HG03575 (cell line): ENCODE measurements around the gene MACROD1.

ENCODE experiments used
- ATAC-seq: cut with Tn5 transposase; IDR thresholded peaks from one replicate; pipeline ENCODE4 v1.9.1; 2021; ENCODE audit not compliant: unreplicated experiment, insufficient number of reproducible peaks, low FRiP score; ENCODE audit errors: extremely low read depth

The MACROD1 gene

DNA sequence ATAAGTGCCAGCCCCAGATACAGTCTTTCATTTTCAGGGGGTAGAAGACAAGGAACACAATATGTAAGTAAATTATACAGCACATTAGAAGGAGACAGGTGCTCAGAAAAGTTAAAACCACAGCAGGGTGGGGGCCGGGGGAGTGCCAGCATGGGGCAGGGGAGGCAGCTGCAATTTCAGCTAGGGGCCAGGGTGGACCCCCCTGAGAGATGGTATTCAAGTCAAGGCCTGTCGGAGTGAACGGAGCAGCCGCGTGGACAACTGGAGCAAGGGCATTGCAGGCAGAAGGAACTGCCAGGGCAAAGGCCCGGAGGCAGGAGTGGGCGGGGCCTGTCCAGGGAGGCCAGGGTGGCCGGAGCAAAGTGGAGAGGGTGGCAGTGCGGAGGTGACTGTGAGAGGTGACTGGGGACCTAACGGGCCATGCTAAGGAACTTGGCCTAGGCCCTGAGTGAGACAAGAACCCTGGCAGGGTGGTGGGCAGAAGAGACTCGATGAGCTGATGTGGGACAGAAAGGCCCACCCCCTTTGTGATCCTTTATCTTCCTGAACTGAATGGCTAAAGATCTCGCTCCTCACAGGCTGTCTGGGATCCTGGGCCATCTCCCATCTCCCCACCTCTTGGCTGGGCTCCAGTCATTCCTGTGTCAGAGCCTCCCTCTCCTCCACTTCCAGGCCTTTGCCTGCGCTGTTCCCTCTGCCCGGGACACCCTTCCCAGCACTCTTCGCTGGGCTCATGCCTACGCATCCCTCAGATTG is 152.6 kb downstream of the MACROD1 start:
- no peak for ATAC-seq

DNA sequence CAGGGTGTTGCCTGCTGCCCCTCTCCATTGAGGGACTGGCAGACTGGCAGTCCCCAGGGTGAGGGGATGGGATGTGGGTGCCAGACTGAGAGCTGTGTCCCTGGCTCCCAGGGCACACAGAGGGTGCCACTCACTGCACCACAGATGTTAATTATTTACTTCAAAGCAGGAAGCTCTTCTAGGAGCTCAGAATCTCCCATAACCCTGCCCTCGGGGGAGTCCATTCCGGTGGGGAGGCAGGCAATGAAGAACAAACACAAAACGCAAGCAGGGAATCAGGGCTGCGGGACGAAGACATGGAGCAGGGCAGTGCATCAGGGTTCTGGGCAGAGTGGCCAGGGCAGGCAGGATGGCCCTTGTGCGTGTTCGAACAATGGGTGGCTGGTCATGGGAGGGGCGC is 154.5 kb downstream of the MACROD1 start:
- ATAC-seq: no peak

DNA sequence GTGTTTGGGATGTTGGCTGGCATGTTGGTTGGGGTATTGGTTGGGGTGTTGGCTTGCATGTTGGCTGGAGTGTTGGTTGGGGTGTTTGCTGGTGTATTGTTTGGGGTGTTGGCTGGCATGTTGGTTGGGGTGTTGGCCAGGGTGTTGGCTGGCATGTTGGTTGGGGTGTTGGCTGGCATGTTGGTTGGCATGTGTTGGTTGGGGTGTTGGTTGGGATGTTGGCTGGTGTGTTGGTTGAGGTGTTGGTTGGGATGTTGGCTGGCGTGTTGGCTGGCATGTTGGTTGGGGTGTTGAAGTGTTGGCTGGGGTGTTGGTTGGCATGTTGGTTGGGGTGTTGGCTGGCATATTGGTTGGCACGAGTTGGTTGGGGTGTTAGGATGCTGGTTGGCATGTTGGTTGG is 155.1 kb downstream of the MACROD1 start:
- no peak for ATAC-seq

DNA sequence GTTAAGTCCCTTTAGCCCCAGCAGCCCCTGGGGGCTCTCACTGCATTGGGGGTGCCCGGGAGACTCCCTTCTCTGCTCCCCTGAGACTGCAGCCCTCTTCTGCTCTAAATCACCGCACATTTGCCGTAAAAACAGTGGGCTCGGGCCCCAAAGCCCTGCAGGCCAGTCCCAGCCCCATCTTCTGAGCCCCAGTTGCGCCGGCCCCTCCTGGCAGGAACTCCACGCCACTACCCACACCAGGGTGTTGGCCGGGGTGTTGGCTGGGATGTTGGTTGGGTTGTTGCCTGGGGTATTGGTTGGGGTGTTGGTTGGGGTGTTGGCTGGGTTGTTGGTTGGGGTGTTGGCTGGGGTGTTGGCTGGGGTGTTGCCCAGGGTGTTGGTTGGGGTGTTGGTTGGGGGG is 156.2 kb downstream of the MACROD1 start:
- no peak for ATAC-seq

DNA sequence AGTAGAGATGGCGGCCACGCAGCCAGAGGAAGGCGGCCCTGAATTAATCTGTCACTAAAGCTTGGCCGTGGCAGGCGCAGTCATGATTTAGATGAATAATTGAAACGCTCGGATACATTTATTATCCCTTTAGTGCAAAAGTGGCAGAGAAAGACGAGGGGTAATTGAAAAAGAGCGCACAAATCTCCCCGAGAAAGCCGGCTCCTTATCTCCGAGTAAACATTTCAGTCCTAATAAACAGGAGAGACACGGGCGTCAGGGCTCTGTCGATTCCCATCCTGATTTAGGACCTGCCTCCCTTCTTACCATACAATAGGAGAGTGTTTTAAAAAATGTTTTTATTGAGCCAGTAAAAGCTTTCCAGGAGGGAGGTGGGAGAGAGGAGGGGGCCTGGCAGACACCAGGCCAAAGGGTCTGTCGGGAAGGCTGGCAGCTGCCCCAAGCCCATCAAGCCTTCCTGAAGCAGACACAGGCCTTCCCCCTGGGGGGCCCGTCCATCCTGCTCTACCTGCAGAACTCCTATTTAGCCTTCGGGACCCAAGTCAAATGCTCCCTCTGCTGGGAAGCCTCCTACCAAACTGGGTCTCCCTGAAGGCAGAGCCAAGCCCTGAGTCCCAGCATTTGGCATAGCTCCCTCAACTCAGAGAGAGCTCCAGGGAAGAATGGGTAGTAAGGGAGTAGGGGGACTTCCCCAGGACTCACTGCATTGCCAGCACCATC is 156.8 kb downstream of the MACROD1 start:
- no peak for ATAC-seq

DNA sequence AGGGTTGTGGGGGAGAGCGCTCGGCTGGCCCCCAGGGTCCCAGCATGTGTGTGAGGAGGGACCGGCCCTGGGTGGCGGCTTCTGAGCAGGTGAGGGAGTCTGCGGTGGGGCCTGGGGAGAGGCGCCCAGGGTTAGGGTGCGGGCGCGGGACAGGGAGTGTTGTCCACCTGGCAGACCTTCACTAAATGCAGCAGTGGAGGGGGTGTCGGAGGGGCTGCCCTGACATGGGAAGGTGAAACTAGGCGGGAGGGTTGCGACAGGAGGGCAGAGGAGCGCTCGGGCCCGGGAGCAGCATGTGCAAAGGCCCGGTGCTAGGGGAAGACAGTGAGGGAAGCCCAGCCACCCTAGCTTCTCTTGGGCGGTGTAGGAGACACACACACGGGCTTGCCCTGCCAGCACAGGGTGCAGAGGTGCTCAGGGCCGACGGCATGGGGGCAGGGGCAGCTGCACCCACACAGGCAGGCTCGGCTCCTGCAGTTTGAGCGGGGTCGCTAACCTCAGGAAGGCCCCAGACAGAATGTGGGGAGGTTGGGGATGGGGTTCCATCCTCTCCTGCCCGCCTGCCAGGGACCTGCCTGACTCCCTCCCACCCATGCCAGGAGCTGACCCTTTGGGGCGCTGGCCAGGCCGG is 157.5 kb downstream of the MACROD1 start:
- ATAC-seq: no peak

DNA sequence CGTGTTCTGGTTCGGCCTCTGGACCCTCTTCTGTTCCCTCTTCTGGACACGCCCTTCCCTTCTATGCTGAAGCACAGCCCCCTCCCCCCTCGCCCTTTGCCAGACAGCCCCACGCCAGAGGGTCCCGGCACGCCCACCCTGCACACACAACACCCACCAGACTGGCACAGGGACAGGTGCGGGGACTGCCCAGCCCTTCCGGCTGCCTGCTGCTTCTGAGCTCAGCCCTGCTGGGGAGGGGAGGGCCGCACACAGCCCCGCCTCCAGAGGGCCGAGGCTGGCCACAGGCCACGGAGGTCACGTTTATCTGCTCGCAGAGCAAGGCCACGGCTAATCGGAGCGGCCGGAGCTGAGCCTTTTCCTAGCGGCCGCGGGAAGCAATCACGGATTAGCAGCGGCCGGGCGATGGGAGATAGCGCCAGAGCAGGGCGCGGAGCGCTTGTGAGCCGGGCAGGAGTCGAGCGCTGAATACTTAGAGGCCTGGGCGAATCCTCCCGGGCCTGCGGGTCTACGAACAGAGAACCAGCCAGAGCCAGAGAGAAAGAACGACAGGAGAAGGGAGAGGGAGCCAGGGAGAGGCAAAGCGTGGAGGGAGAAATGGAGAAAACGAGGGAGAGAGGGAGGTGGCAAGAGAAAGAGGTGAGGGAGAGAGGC is 158.2 kb downstream of the MACROD1 start:
- no peak for ATAC-seq

DNA sequence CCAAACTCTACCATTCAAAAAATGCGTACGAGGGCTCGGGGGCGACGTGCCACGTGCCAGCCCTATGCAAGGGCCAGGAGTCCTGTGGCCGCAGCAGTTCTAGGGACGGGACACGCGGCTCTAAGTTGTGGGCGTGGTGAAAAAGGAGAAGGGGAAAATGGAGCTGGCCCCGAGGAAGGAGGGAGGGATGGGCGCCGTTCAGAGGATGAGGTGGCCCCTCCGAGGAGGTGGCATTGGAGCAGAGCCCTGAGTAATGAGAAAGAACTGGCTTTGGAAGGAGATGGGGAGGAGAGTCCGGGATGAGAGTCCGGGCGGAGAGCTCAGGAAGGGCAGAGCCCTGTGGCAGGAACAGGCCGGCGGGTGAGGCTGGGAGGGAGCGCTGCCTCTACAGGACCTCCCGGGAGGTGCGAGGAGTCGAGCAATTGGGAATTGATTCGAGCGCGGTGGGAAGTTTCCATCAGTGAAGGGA is 158.7 kb downstream of the MACROD1 start:
- ATAC-seq: no peak

DNA sequence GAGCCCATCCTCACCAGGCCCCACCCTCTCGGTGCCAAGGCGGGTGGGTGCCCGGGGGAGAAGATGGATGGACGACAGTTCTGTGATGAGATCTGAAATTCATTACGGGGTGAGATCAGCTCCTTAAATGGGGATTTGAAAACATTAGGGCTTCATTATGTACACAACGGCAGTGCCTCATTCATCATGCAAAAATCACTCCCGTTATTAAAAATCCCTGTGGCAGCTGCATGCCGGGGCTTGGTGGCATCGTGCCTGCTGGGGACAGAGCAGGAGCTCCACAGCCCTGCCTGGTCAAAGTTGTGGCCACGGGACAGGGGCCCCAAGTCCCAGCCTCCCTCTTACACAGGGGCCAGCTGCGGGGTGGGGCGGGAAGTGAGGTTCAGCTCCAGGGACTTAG is 159.5 kb downstream of the MACROD1 start:
- ATAC-seq: no peak

DNA sequence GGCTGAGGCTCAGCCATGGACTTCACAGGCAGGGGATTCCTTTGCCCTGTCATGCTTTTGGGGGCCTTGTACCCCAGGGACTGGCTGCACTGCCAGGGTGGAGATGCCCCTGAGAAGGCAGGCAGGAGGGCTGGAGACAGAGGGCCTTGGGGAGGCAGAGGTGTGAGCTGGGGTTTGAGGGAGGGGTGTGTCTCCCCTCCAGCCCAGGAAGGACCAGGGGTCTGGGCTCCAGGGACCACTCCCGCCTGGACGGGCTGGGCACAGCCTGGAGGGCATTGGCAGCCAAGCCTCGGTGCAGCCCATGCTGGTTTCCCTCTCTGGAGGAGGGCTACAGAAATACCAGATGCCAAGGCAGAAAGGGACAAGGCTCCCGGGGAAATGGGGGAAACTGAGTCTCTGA is 160.2 kb downstream of the MACROD1 start:
- no peak for ATAC-seq

DNA sequence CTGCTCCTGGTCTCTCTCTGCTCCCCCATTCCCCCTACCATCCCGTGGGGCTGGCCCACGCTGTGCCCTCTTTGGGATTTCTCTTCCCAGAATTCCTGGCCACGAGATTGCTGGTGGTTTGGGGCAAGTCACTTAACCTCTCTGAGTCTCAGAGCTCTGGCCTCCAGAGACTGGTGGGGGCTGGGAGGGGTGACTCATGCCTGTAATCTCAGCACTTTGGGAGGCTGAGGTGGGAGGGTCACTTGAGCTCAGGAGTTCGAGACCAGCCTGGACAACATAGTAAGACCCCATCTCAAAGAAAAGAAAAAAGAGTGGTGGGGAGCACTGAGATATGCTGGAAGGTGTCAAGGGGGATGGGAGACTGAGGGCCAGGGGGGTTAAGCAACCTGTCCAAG is 161.3 kb downstream of the MACROD1 start:
- ATAC-seq: no peak

DNA sequence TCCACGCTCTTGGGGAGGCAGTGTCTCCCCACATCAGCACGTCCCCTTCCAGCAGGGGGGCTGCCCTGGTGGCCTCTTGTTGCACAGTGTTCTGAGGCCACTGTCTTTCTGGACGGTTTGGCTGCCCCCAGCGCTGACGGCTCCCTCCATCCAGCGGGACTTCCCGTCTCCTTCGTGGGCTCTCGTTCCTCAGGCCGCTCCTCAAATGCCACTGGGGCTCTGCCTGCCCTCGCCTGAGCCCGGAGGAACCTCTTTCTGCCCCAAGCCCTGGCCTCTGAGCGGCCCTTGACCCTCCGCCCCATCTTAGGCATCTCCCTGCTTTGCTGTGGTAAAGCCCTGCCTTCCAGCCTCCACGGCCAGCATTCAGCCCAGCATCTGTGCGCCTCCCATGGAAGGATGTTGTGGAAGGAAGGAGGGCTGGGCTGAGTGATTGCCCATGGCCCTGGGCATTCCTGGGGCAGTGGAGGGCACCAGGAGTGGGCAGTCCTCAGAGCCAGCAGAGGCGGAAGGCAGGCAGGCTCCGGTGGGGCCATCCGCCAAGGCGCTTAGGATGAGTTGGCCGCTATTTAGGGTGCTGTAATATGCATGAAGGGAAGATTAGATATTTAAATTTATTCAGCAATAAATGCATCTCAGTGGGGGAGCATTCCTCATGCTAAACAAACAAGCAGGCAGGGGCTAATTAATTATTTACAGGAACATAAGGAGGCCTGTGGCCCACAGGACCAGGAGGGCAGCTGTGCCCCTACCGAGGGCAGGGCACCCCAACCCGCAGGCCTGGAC is 161.9 kb downstream of the MACROD1 start:
- no peak for ATAC-seq

DNA sequence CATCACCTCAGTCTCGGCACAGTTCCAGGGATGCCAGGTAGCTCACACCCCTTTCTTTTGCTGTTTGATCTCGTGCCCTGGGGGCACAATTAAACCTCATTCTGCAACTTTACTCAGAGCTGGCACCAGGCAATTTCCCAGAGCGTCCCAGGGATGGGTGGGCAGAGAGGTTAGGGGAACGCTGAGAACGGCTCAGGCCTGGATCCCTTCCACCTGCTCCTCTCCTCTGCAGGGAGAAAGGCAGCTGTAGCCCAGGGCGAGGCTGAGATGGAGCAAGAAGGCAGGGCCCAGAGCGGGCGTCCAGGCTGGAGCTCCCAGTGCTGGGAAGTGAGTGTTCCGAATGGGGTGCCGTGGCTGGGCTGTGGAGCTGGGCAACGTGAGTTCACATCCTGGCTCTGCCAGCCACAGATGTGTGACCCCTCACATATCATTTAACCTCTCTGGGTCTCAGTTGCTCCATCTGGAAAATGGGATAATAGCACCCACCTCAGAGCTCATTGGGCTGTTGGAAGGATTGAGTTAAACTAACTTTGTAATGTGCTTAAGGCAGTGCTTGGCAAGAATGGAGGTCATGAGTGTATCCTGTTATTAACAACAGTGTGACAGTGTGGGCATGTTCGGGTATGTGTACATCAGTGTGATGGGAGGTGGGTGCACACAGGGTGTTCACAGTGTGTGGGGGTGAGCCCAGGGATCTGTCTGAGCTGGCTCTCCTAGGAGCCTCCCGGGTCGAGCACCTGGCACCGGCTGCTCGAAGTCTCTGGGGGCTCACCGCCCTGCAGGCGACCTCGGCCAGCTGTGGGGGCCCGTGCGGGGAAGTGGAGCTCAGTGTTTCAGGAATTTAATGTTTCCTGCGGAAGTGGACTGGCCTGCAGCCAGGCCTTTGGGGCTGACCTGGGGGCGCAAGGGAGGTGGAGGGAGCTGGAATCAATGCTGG is 164.2 kb downstream of the MACROD1 start:
- no peak for ATAC-seq

DNA sequence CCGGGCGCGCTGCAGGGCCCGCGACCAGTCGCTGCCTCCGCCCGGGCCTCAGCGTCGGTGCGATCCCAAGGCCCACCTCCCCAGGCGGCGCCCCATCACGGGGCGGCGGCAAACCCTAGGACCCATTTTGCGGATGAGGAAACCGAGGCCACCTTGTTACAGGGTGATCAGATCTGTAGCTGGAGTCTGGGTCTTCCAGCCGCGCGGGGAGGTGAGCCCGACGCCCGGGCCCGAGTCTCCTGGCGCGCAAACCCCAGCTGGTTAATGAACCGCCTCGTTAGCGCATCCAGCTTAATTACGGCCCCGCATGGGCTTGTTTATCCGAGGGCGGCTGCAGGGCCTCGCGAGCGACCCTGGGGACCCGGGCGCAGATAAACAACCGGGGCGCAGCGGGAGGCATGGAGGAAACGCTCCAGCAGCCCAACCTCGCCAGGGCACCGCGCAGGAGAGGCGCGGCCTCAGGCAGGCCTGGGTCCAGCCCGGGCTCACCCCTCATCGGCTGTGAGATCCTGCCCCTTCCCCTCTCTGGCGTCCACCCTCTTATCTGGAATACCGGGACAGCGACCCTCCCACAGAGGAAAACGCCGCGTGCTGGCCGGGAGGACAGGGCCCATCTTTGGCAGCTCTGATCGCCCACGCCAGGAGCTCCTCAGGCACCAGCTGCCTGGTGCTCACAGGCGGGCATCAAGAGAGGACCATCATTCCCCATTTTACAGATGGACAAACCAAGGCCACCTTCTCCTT is 165.0 kb downstream of the MACROD1 start:
- no peak for ATAC-seq

DNA sequence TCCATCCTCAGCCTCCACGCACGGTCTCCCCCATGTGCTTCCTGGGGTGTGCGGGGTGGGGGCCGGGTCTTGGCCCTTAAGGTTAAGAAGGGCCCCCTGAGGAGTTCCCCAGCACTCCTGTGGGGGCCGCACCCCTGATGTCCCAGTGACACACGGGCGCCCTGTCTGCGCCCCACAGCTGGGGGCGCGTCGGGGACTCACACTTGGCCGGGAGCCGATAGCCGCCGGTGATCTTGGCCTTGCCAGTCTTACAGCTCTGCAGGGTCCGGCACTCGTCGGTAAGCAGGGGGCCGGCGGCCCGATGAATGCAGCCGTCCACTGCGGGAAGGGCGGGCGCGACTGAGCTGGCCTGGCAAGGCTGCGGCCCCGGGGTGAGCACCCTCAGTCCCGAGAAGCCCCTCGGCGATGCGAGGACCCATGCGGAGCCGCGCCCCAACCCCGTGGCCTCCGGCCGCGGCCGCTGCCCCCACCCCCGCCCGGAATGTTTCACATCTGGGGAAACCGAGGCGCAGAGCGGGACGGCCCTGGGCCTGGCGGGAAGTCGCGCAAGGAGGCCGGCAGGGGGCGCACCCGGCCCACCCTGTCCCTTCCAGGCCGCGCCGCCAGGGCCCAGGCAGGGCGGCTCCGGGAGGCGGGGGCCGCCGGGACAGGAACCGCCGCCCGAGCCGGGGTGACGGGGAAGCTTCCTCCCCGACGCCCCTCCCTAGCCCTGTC is 165.7 kb downstream of the MACROD1 start:
- no peak for ATAC-seq

DNA sequence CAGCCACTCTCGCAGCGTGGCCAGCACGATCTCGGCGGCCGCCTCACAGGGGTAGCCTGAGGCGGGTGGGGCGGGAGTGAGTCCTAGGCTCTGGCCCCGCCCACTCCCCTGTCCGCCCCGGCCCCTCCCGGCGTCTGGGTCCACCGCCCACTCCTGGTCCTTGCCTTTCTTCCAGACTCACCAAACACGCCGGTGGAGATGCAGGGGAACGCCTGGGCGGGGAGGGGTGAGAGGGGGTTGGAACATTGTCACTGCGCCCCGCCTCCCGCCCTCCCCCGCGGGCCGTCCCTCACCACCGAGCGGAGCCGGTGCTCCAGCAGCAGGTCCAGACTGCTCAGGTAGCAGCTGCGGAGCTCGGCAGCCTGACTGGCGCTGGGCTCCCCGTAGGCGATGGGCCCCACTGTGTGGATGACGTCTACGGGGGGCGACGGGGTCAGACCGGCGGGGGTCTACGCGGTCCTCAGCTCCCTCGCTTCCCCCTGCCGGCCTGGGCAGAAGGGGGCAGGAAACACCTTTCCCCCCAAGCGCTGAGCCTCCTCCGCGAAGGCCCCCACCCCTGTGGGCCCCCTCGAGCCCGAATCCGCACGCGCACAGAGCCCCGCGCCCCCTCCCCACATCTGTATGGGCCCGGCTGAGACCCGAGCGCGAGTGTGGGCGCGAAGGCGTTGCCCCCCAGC is 166.4 kb downstream of the MACROD1 start:
- no peak for ATAC-seq
